SKM-1 treated with dmso at 0.1 percent for 144 hours (cell line): ENCODE results near the gene MED10.

Source experiments
- DNase-seq: peaks from one replicate; lab custom pipeline; 2025; ENCODE audit not compliant: unreplicated experiment; lab: John Stamatoyannopoulos, UW

The MED10 gene

DNA sequence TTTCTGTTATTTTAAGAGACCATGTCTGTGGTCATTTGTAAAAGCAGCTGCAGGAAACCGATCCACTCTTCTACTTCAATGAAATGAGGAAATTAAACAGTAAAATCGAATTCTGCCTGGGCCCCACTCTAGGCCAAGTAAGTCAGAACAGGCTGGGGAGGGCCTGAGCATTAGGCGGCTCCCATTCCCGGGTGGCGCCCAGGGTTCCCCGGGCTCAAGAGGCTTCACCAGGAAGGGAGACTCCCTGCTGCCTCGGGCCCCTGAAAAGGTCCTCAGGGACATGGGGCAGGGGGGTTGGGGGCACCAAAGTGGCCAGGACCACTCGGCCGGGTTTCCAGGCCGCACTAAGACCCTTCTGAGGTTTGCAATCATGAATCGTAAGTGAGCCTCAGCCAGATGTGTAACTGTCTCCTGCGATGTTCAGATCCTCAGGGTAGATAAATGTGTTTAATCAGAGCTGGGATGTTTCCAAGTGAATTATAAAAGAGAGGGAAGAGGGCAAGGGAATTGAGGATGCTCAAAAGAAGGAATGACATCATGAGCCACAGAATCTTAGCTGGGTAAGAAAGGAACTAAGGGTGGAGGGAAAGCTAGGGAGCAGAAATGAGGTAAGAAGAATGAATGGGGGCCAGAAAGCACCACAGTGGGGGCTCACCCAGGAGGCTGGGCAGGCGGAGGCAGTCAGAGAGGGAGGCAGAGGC lies 24.6 kb downstream of the MED10 start:
- DNase-seq, result no peak

DNA sequence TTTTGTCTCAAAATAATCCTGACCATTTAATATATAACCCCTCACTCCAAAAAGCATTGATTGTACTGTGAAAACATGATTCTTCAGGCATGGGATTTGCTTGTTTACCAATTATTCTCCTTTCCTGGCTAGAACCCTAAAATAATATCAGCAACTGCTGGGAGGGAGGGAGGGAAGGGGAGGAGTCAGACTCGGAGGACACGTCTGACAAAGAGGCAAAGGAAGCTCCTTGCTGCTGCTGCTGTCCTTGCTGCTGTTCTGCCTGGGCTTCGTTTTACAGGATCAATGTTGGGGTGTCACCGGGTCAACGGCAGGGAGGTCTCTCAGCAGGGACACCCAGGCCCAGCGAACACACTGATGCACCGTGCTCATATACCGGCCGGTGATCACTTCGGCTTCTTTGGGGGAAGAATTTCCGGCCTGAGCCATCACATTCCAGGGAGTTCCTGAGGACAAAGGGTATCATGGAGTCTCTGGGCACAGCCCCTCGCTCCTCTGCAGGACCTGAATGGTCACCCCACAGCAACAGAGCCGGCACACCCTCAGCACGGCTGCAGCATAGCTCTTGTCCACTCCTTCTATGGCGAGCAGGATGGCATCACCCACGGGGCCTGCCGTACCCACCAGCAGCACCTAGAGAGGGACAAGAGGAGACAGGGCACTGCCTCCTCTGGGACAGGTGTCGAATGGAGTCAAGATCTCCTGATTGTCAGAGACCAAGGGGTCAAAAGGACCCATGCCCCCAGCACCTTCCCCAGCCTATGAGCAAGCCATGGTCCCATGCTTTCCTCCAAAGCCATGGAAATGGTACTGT lies 27.9 kb downstream of the MED10 start:
- no peak for DNase-seq

DNA sequence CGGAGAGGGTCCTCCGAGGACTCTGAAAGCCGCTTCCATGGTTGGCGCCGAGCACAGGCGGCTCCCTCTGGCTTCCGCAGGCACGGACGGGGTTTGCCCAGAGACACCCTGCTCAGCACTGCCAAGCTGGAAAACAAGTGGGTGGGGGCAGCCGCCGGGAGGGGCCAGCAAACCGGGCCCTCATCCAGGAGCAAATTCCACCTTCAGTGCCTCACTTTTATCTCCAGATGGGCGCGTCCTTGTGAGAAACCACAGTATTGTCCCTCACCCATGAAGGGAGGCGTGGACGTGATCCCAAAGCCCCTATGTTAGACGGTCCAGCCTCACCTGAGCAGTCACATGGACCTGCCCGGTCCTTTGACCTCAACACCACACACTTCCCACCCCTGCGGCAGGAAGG lies 29.0 kb downstream of the MED10 start:
- no peak for DNase-seq

DNA sequence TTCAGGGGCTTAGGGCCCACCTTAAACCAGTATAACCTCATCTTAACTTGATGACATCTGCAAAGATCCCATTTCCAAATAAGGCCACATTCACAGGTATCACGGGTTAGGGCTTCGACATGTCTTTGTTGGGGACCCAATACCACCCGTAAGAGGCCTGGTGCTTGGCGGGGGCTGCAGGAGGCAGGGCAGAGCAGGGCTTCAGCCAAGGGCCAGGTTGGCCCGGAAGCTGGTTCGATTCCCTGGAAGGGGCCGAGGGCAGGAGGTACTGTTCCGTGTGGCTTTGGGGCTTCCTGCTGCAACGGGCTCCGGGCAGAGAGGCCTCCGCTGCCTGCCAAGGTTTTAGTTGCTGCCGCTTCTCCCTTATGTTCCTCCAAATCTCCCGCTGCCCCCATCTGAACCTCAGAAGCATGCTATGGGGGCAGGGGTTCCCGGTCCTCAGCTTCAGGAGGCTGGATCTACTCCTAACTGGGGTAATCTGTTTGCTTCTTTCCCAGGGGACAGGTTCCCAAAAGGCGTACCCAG lies 29.8 kb downstream of the MED10 start:
- DNase-seq, result no peak

DNA sequence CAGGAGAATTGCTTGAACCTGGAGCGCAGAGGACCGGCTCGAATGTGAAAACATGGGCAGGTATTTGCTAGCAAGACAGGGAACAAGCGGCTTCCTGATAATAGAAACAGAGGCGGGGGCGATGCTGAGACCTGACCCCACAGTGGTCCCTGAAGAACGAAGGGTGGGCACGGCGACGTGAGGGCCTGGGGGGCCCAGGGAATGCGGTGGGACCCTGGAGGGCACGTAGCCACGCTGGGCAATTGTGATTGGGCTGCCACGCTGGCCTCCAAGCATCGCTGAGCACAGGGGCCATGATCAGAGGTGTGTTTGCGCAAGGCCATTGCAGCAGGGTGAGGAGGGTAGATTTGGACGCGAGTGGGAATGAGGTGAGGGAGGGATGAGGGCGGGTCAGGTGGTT lies 30.7 kb downstream of the MED10 start:
- DNase-seq, result no peak

DNA sequence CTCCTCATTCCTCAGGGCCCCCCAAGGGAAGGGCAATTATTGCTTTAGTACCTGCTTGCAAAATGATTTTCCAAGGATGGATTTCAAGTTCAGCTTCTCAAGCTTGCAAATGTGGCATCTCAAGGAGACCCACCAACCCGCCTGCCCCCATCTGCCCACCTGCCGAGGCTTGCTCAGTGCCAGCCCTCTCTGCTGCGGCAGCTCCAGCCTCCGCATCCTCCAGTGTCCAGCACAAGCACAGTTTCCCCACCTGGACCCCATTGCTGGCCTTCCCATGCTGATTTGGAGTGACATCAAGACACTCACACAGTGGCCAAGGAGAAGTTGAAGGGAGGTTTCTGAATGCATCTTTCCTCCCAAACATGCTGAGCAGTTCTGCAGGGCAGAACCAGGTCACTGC lies 31.2 kb downstream of the MED10 start:
- DNase-seq, result no peak

DNA sequence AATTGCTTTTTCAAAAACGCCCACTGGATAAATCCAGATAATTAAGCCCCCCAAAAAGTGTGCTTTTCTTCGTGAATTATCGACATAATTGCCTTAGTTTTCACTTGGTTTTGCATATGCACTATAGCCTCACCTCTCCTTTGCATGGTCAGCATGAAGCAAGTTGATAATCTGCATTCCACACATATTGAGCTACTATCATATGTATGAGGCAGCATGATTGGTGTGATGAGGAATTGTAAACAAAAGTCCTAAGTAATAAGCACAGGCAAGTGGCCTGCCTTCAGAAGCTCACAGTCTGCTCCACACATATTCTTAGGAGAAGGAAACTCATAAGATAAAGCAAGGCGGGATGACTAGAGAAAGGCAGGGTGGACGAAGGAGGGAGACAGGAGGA lies 33.8 kb downstream of the MED10 start:
- DNase-seq, result no peak

DNA sequence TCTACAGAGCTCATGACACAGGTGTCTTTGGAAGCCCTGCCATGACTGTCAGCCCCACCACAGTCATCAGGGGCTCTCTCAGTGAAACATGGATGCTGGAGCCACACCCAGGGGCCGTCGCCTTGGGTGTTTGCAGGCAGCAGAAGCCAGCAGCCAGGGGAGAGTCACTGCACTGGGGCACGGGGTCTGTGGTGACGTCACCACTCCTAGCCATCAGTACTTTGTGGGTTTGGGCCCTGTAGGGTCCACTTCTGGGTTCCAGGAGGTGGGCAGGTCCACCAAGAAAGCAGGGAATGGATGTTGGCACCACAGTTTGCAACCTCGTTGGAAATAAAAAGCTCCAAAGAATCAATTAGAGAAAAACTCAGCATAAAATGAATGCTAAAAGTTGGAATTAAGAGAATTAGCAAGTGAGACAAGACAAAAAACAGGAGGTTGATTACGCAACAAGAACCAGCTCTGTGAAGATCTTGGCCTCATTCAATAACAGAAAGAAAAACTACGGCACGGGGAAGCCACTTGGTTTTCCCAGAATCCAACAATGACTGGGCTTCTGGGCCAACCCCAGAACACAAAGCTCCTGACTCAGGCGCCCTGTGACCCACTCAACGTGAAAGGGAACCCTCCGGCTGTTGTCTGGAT lies 34.3 kb downstream of the MED10 start:
- DNase-seq, result no peak

DNA sequence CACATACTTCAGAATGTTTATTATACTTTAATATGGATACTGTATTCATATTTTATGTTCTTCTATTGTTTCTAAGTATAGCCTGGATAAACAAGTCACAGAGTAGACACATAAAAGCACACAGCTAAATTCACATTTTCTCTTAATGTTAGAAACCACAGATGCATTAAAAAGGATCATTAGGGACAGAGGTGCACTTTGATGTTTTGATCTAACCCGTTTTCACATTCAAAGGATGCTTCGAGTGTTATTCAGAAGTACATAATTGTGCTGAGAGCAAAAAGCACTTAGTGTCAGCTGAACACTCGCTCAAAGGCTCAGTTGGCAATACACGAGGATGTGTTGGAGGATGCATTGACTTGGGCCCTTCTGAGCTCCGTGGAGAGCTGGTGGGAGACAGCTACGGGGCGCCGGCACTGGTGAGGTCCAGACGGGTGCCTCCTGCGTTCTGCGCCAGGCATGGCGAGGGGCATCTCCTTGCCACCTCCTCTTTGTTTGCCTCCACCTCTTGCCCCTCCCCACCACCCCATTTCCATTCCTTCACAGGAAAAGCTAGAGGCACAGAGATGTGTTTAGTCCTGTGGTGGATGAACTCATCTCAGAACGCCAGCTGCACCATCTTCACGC lies 35.5 kb downstream of the MED10 start:
- DNase-seq, result no peak

DNA sequence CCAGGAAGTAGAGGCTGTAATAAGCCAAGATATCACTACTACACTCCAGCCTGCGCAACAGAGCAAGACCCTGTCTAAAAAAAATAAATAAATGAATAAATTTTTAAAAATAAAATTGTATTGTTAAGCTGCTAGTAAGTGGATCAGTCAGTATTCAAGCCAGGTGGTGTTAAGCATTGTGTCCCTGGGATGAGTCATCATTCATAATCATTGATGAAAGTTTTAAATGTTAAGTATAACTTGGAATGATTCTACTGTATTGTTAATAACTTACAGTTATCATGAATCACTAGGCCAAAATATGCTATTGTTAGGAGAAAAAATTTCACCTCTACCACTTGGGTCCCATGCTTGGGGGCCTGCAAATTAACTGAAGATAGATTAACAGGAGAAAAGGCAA lies 38.2 kb downstream of the MED10 start:
- DNase-seq, result no peak

DNA sequence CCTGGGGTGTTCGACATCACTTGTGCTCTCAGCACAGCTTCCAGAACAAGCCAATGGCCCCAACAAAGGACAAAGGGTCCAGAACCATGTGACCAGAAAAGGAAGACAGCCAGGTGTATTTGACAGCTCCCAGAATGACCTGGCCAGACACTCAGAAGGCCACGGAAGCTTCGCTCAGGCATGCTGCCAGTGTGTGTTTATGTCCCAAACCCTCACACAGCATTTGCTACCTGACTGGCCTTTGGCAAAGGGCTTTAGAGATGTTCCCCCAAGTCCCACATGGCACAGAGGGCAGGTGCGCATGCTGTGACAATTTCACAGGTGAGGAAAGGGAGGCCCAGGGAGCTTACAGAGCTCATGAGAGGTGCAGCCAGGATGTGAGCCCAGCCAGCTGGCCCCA lies 39.5 kb downstream of the MED10 start:
- no peak for DNase-seq

DNA sequence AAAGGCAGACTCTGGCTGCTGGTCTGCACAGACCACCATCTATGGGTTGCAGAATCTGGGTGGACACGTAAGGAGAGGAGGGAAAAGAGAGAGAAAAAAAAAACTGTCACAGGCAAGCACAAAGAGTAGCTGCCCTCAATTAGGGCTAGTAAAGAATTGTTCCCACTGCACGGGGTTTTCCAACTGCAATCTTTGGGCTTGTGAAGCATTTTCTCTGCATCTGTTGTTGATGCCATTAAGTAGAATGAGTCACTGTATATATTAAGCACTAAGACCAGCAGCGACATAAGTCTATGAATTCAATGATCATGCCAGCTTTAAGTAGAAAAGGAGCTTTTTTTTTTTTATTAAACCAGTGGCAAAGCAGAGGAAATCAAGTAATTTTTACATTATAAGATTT lies 40.2 kb downstream of the MED10 start:
- no peak for DNase-seq

DNA sequence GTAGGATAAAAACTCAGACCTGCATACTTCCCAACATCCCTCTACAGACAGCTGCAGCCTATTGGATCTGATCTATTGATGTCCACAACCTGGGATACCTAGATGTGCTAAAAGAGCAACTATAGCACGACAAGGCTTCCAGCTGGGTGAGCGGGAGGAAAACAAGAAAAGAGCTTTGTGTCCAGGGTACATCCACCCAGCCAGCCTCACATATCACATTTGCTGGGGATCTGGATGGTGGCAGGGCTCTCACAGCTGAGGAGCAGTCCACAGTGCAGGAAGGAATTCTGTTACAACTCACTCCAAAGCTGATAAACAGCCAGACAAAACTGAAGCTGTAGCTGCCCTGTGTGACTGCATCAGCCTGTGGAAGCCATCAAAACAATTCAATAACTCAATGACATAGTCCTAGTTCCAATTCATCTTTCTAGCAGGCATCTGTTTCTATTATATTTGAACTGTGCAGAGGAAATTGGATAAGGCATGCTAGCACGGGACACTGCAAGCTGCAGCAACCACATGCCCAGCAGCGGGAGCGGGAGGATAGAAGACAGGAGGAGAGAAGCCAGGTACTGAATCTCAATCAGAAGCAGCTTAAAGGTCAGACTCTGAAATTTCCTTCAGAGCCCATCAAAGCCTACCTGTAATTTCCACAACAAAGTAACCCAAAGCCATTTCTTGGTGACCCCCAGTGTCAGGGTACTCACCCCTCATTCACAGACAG lies 45.0 kb downstream of the MED10 start:
- DNase-seq, result no peak

DNA sequence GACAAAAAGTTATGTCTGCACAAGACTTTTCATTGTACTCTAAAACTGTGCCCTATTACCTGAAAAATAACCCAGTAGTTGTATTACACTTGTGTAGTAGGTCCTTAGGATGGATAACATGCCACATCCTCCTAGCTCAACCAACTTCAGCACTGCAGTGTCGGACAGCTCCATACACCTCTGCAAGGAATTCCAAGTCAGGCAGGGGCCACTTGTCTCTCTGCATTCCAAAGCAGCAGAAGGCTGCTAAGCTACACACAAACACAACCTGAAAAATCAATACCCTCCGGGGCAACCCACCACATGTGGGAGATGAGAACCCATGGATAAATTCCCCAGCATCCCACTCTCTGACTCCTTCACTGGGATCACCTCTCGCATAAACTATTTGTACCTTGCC lies 50.2 kb downstream of the MED10 start:
- DNase-seq, result no peak

DNA sequence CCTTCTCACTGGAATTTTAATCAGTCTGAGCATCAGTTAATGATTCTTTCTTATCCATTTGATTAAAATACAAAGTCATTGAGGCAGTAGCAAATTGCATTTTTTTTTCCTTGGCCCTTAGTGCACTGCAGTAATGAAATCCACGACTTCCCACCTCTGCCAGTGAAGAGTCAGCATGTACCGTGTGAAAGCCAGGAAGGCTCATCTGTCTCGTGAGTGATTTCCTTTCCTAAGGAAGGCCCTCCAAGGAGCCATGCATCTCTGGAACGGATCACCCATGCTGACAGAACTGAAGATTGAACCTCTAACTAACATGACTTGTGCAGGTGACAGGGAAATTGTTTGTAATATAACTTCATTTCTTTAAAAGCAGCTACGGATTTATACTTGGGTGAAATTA lies 51.6 kb downstream of the MED10 start:
- no peak for DNase-seq

DNA sequence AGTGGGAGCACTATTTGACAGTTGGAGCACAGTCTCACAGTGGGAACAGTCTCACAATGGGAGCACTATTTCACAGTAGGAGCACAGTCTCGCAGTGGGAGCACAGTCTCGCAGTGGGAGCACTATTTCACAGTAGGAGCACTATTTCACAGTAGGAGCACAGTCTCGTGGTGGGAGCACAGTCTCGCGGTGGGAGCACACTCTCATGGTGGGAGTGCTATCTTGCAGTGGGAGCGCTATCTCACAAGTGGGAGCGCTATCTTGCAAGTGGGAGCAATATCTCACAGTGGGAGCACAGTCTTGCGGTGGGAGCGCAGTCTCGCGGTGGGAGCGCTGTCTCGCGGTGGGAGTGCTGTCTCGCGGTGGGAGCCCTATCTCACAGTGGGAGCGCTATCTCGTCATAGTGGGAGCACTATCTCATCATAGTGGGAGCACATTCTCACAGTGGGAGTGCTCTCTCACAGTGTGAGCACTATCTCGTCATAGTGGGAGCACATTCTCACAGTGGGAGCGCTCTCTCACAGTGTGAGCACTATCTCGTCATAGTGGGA lies 56.1 kb downstream of the MED10 start:
- DNase-seq, result no peak
